AG04449 (cell line): Measurements from ENCODE around the gene HTT.

Source experiments
- CTCF ChIA-PET: fragments of 350-600 bp; formaldehyde crosslinking; extraction: SDS; loops from one replicate; lab custom pipeline; 2021; ENCODE audit warnings: antibody characterized with exemption; lab: Yijun Ruan, JAX
- POLR2A ChIA-PET: fragments of 400-600, 350-600 bp; formaldehyde crosslinking; extraction: SDS; loops from one replicate; lab custom pipeline; 2020; ENCODE audit warnings: antibody characterized with exemption, inconsistent platforms; lab: Yijun Ruan, JAX
- DNase-seq: peaks from one replicate; pipeline ENCODE4 v3.0.0-alpha.2; 2010; ENCODE audit warnings: low read depth, low spot score
- H3K4me3 ChIP-seq: 2 replicates; pipeline ENCODE4 v1.5.1; 2011; ENCODE audit warnings: low read depth, mild to moderate bottlenecking, control low read depth, low read length
- TF ChIP-seq, protein P1 (sequence below): IDR thresholded peaks from one replicate; pipeline ENCODE4 v1.5.1; 2011; ENCODE audit warnings: mild to moderate bottlenecking, moderate library complexity, low read length, control low read depth, inconsistent platforms; ENCODE audit not compliant: insufficient read depth; ENCODE audit errors: missing control alignments

Gene HTT

DNA sequence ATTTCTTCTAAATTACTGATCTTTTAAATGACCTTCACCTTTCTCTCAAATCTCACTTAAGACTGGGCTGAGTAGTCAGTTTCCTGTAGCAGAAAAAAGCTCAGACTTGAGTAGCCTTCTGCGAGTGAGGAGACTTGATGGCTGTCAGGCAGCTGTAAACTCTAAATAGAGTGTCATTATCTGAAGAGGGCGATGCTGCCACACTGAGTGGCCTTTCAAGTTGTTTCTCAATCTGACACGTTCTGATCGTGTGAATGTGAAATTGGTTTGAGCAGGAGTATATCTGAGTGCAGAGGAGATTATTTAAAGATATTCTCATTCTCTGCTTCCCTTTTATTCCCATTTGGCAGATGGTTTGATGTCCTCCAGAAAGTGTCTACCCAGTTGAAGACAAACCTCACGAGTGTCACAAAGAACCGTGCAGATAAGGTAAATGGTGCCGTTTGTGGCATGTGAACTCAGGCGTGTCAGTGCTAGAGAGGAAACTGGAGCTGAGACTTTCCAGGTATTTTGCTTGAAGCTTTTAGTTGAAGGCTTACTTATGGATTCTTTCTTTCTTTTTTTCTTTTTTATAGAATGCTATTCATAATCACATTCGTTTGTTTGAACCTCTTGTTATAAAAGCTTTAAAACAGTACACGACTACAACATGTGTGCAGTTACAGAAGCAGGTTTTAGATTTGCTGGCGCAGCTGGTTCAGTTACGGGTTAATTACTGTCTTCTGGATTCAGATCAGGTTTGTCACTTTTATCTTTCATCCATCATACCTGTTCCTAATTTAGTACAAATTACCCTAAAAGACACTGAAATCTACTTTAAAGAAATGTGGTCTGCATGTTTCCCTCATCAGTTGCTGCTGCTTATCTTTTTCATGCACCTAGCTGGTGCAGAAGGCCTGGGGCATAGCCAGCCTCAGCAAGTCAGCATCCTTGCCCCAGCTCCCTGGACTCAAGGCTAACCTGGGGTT is 100.2 kb downstream of the HTT start:
- CTCF ChIA-PET: interaction anchor here (0.6 to 1.6 kb wide), 6 partner anchors 18 to 305 kb away, joined by 3 to 7 read pairs (median 4); no protein-coding TSS in a partner anchor
- no peak overlapping the region for H3K4me3 ChIP-seq
- POLR2A ChIA-PET: interaction anchor here (1.0 kb wide), 1 partner anchor 67 kb away, joined by 3 read pairs; no protein-coding TSS in a partner anchor
- TF ChIP-seq, protein P1, sequence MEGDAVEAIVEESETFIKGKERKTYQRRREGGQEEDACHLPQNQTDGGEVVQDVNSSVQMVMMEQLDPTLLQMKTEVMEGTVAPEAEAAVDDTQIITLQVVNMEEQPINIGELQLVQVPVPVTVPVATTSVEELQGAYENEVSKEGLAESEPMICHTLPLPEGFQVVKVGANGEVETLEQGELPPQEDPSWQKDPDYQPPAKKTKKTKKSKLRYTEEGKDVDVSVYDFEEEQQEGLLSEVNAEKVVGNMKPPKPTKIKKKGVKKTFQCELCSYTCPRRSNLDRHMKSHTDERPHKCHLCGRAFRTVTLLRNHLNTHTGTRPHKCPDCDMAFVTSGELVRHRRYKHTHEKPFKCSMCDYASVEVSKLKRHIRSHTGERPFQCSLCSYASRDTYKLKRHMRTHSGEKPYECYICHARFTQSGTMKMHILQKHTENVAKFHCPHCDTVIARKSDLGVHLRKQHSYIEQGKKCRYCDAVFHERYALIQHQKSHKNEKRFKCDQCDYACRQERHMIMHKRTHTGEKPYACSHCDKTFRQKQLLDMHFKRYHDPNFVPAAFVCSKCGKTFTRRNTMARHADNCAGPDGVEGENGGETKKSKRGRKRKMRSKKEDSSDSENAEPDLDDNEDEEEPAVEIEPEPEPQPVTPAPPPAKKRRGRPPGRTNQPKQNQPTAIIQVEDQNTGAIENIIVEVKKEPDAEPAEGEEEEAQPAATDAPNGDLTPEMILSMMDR: no peak
- DNase-seq: no peak

DNA sequence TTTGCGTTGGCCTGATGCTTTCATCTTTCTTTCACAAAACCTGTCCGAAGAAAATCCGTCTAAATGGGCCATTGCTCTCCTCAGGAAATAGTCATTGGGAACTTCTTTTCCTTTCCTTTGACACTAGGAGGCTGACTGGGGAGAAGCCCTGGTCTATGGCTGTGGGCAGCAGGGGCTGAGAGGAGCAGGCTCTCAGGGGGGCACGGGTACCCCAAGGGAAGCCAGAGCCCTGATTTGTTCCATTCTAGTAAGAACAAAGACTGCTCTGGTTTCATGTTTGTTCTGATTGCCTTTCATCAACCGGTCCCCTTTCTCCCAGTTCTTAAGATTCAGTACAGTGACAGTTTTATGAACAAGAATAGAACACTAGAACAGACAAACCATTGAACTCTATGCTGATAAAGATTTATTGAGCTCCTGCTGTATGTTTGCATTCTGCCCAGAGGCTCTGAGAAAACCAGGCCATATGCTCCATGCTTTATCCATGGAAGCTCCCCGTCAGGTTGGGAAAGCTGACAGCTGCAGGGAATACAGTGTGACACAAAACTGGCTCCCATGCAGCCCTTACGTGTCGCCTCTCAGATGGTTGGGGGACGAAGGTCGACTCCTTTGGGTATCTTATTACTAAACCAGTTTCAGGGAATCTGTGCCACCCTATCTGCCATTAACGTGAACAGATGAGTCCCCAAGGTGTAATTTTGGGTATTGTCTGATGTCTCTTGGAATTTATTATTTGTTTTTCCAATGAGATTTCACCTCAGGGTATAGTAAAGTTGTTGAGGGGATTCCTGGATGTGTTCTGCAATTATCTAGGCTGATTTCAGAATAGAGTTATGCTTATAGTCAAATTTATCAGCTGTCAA is 102.1 kb downstream of the HTT start:
- H3K4me3 ChIP-seq: no peak overlapping the region
- POLR2A ChIA-PET: no interaction called here
- CTCF ChIA-PET: interaction anchor here (1.4 kb wide), 1 partner anchor 13 kb away, joined by 3 read pairs; no protein-coding TSS in a partner anchor
- no peak for DNase-seq
- TF ChIP-seq, protein P1: no peak

DNA sequence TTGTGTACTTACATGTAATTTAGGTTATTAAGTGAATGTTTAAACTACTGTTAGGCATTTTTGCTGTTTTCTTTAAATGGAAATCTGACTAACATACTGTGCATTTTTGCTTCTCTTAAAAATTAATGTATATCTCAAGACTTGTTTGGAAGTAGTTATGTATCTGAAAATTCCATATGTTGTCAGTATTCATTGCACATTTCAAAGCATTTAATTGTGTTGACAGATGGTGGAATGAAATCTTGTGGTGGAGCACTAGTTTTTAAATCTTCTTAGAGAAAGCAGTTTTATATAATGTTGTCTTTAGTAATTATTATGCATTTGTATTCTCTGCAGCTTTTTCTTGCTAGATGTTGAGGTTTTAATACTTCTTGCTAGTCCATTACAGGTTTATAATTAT is 102.9 kb downstream of the HTT start:
- DNase-seq: no peak
- CTCF ChIA-PET: interaction anchor here (1.4 kb wide), 1 partner anchor 12 kb away, joined by 3 read pairs; no protein-coding TSS in a partner anchor
- TF ChIP-seq, protein P1: no peak
- POLR2A ChIA-PET: no interaction called here
- no peak overlapping the region for H3K4me3 ChIP-seq

DNA sequence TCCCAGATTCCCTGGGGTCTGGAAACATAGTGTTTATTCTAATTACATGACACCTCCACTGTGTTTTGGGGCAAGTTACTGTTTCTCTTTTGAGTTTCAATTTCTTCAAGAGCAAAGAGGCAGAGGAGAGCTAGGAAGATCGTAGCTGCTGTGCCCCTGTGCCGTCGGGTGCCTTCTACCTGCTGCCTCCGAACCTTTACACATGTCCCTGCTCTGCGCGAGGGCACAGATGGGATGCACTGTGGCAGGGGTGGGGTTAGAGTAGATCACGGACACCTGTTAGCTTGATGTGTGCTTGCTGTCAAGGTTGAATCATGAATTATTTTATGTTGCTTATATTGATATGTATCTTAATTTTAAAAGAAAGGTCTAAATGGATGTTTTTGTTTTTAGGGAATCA is 103.4 kb downstream of the HTT start:
- POLR2A ChIA-PET: no interaction called here
- TF ChIP-seq, protein P1: no peak
- no peak overlapping the region for H3K4me3 ChIP-seq
- no peak for DNase-seq
- CTCF ChIA-PET: interaction anchor here (0.6 to 1.4 kb wide), 2 partner anchors 11 to 16 kb away, joined by 3 read pairs; no protein-coding TSS in a partner anchor

DNA sequence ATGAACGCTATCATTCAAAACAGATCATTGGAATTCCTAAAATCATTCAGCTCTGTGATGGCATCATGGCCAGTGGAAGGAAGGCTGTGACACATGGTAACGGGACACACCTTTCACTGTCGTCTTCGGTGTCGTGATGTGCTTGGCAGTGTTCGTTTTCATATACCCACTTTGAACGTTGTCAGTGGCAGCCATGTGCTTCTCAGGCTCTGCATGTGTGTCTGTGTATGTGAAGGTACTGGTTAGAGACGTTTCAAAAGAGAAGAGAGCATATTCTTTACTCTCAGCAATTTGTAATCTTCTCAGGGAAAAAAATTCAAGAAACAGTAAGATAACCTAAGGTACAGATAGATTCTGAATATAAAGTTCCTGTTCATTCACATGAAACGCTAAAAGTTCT is 103.9 kb downstream of the HTT start:
- DNase-seq: no peak
- TF ChIP-seq, protein P1: no peak
- no peak overlapping the region for H3K4me3 ChIP-seq
- CTCF ChIA-PET: interaction anchor here (0.6 to 1.4 kb wide), 3 partner anchors 11 to 303 kb away, joined by 3 read pairs; no protein-coding TSS in a partner anchor
- POLR2A ChIA-PET: no interaction called here
